ENCODE data around the gene TYRO3.

GRCh38 chr15:41546851-41547786 lies 11.9 kb upstream of the TYRO3 start:
- TF ChIP-seq CTCF (IDR thresholded peaks at IDR 0.05) = no peak
- no peak for TF ChIP-seq POLR2AphosphoS5 (IDR thresholded peaks at IDR 0.05)
- TF ChIP-seq POLR2A (IDR thresholded peaks at IDR 0.05; ENCODE audit: low read depth) = no peak

Data from esophagus muscularis mucosa (tissue), 3 donors.